ENCODE results near the gene TERT.
A peak's percentile ranks its signal among the peaks of the same experiment; 100 is the strongest.
"Not testable (repeated sequence)": the region's sequence is repeated elsewhere in the genome, so short reads cannot be mapped to it uniquely, and the experiment has no call there.

The TERT gene

DNA sequence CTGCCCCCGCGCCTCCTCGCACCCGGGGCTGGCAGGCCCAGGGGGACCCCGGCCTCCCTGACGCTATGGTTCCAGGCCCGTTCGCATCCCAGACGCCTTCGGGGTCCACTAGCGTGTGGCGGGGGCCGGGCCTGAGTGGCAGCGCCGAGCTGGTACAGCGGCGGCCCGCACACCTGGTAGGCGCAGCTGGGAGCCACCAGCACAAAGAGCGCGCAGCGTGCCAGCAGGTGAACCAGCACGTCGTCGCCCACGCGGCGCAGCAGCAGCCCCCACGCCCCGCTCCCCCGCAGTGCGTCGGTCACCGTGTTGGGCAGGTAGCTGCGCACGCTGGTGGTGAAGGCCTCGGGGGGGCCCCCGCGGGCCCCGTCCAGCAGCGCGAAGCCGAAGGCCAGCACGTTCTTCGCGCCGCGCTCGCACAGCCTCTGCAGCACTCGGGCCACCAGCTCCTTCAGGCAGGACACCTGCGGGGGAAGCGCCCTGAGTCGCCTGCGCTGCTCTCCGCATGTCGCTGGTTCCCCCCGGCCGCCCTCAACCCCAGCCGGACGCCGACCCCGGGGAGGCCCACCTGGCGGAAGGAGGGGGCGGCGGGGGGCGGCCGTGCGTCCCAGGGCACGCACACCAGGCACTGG lies 548 bp downstream of the TERT start:
- peak; percentile 60 for DNase-seq

DNA sequence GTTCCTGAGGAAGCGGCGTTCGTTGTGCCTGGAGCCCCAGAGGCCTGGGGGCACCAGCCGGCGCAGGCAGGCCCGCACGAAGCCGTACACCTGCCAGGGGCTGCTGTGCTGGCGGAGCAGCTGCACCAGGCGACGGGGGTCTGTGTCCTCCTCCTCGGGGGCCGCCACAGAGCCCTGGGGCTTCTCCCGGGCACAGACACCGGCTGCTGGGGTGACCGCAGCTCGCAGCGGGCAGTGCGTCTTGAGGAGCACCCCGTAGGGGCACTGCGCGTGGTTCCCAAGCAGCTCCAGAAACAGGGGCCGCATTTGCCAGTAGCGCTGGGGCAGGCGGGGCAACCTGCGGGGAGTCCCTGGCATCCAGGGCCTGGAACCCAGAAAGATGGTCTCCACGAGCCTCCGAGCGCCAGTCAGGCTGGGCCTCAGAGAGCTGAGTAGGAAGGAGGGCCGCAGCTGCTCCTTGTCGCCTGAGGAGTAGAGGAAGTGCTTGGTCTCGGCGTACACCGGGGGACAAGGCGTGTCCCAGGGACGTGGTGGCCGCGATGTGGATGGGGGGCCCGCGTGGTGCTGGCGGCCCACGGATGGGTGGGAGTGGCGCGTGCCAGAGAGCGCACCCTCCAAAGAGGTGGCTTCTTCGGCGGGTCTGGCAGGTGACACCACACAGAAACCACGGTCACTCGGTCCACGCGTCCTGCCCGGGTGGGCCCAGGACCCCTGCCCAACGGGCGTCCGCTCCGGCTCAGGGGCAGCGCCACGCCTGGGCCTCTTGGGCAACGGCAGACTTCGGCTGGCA lies 1.3 kb downstream of the TERT start:
- peak; percentile 44 for DNase-seq

GRCh38 chr5:1292846-1293415 lies 1.9 kb downstream of the TERT start:
- DNase-seq = peak; percentile 45

DNA sequence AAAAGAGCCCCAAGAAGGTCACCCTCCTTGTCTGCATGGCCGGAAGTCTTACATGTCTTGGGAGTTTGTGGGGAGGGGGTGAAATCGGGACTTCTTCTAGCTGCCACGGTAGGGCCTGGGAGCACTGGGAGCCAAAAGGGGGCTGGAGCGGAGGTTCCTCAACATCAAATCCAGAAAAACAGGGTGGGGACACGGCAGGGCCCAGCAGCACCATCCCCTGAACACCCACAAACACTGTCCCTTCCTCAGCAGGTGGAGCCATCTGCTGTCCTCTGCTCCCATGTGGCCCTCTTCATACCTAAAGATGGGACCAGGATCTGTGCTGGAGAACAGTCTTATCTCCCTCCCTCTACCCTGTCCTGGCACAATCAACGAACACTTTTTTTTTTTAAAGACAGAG lies 2.7 kb downstream of the TERT start:
- peak; percentile 17 for DNase-seq

DNA sequence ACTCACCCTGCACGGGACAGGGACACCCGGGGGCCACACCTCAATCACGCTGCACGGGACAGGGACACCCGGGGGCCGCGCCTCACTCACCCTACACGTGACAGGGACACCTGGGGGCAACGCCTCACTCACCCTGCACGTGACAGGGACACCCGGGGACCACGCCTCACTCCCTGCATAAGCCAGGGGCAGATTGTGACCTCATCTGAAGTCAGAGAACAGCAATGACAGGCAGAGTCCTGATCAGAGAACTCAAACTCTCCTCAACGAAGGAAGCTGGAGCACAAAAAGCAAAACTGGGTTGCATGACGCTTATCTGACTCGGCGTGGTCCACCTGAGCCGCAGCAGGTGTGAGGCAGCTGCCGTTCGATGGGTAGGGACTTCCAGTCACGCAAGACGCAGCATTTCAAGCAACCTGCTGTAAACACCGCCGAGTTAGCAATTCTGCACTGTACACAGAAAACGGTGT lies 3.2 kb downstream of the TERT start:
- DNase-seq = peak; percentile 46

GRCh38 chr5:1290956-1291355 lies 3.9 kb downstream of the TERT start:
- DNase-seq = peak; percentile 40

DNA sequence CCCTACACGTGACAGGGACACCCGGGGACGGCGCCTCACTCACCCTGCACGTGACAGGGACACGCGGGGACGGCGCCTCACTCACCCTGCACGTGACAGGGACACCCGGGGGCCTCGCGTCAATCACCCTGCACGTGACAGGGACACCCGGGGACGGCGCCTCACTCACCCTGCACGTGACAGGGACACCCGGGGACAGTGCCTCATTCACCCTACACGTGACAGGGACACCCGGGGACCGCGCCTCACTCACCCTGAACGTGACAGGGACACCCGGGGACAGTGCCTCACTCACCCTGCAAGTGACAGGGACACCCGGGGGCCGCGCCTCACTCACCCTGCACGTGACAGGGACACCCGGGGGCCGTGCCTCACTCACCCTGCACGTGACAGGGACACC lies 5.3 kb downstream of the TERT start:
- DNase-seq = peak; percentile 10

GRCh38 chr5:1288439-1289335 lies 6.2 kb downstream of the TERT start:
- peak; percentile 41 for DNase-seq

DNA sequence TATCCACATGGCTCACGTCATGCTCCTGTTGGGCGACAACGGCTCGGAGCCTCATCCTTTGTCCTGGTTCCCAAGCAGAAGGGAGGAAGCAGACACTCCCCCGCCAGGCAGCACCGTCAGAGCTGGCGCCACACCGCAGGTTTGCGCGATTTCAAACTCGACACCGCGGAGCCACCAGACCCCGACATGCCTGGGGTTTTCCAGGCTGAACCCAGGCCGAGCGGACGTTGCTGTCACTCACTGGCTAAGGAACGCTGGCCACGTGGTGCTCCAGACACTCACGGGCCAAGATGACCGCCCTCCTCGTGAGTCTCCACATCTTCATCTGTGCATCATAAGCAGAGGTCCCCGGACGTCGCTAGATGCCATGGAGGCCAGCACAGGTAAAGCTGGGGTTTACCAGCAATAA lies 9.0 kb downstream of the TERT start:
- DNase-seq = peak; percentile 37

GRCh38 chr5:1285141-1285540 lies 9.7 kb downstream of the TERT start:
- DNase-seq = peak; percentile 23

GRCh38 chr5:1284336-1284970 lies 10.4 kb downstream of the TERT start:
- DNase-seq = peak; percentile 38

DNA sequence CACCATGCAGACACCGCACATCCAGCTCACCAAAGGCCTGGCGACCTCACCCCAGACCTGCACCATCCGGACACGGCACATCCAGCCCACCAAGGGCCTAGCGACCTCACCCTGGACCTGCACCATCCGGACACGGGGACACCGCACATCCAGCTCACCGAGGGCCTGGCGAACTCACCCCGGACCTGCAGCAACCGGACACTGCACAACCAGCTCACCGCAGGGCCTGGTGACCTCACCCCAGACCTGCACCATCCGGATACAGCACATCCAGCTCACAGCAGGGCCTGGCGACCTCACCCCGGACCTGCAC lies 11.2 kb downstream of the TERT start:
- DNase-seq = not testable (repeated sequence)

- peak; percentile 8 for DNase-seq
These were observed 11.7 kb downstream of the TERT start for GRCh38 chr5:1282993-1283728.

DNA sequence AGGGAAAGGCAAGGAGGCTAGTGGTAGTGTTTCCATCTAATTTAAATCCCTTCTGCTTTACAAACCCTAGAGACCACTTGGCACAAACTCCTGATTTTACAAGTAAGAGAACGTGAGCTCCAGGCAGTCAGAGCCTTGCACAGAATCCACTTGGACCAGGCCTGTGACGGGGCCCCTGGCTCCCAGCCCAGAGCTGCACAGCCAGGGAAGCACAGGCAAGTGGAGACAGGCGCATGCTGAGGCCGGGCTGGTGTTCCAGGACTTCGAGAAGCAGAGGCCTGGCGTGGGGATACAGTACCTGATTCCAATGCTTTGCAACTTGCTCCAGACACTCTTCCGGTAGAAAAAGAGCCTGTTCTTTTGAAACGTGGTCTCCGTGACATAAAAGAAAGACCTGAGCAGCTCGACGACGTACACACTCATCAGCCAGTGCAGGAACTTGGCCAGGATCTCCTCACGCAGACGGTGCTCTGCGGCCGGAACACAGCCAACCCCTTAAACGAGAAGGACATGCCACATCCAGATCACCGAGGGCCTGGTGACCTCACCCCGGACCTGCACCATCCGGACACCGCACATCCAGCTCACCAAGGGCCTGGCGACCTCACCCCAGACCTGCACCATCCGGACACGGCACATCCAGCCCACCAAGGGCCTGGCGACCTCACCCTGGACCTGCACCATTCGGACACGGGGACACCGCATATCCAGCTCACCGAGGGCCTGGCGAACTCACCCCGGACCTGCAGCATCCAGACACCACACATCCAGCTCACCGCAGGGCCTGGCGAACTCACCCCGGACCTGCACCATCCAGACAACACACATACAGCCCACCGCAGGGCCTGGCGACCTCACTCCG lies 12.5 kb downstream of the TERT start:
- DNase-seq = no peak

GRCh38 chr5:1281038-1281882 lies 13.6 kb downstream of the TERT start:
- no peak for DNase-seq

GRCh38 chr5:1280177-1281037 lies 14.5 kb downstream of the TERT start:
- no peak for DNase-seq

GRCh38 chr5:1279443-1280151 lies 15.3 kb downstream of the TERT start:
- no peak for DNase-seq
